ENCODE data around the gene MMP13.

DNA sequence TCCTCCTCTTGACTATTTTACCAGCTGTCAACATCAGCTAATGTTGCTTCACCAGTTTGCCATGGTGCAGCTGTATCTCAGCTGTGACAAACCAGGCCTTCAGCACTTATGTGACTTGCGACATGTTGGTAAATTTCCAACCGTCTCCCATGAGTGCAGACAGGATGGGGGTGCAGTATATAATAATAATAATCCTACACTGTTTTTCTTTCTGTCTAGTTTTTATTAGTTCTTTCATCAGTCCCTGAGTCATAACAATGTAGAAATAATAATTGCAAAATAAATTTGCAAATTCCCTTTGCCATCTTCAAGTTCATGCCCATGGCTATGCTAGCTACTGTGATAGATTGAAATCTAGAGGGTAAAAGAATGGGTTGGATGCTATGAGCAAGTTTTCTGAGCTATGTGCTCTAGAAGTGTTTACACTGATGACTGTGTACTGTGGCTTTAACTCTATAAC lies 4.9 kb downstream of the MMP13 start:
- TF ChIP-seq EZH2 (IDR thresholded peaks at IDR 0.05; ENCODE audit: borderline replicate concordance) (no peak), CTCF (IDR thresholded peaks at IDR 0.05; ENCODE audit: poor library complexity) (no peak)

Measured in hepatocyte (in vitro differentiated cells).